GM18499 (cell line): ENCODE results near the gene EXOC3.
"Not testable (repeated sequence)": the region's sequence is repeated elsewhere in the genome, so short reads cannot be mapped to it uniquely, and the experiment has no call there.

ENCODE experiments used
- ATAC-seq: cut with Tn5 transposase; IDR thresholded peaks from one replicate; pipeline ENCODE4 v1.9.1; 2021; ENCODE audit warnings: moderate number of reproducible peaks; ENCODE audit not compliant: insufficient read depth, unreplicated experiment

Gene EXOC3

GRCh38 chr5:406041-406440 is 36.9 kb upstream of the EXOC3 start:
- ATAC-seq: no peak

GRCh38 chr5:407051-407450 is 35.9 kb upstream of the EXOC3 start:
- no peak for ATAC-seq

GRCh38 chr5:407801-408268 is 35.1 kb upstream of the EXOC3 start:
- ATAC-seq: no peak

- no peak for ATAC-seq
Observed at GRCh38 chr5:410911-411517, 32.0 kb upstream of the EXOC3 start.

GRCh38 chr5:411728-412127 is 31.2 kb upstream of the EXOC3 start:
- no peak for ATAC-seq

GRCh38 chr5:414991-415927 is 27.7 kb upstream of the EXOC3 start:
- not testable (repeated sequence) for ATAC-seq

- ATAC-seq: no peak
Observed at GRCh38 chr5:415928-416635, 26.9 kb upstream of the EXOC3 start.

- no peak for ATAC-seq
Observed at GRCh38 chr5:416636-416960, 26.4 kb upstream of the EXOC3 start.

- no peak for ATAC-seq
Observed at GRCh38 chr5:417301-418161, 25.4 kb upstream of the EXOC3 start.

GRCh38 chr5:418162-419121 is 24.5 kb upstream of the EXOC3 start:
- no peak for ATAC-seq

GRCh38 chr5:419970-420369 is 23.0 kb upstream of the EXOC3 start:
- ATAC-seq: no peak

GRCh38 chr5:420632-421286 is 22.2 kb upstream of the EXOC3 start:
- no peak for ATAC-seq

- no peak for ATAC-seq
Observed at GRCh38 chr5:421287-421880, 21.6 kb upstream of the EXOC3 start.

- no peak for ATAC-seq
Observed at GRCh38 chr5:421901-422300, 21.1 kb upstream of the EXOC3 start.

GRCh38 chr5:422323-423232 is 20.4 kb upstream of the EXOC3 start:
- no peak for ATAC-seq

- no peak for ATAC-seq
Observed at GRCh38 chr5:423233-423565, 19.8 kb upstream of the EXOC3 start.

- ATAC-seq: no peak
Observed at GRCh38 chr5:423626-424261, 19.2 kb upstream of the EXOC3 start.
